Epithelial cell of proximal tubule (primary cell): Measurements from ENCODE around the gene USP15. TPM values are rescaled to one million over a fixed set of nuclear protein-coding genes. Genes with fewer than 3 reads are reported as not detected.

Source experiments
- DNase-seq: peaks from one replicate; pipeline ENCODE4 v3.0.0-alpha.2; 2011; ENCODE audit warnings: low read depth
- H3K4me3 ChIP-seq: 2 replicates; pipeline ENCODE4 v1.5.1; 2011; ENCODE audit warnings: low read depth, mild to moderate bottlenecking, low read length
- total RNA-seq: library from RNA; depleted of rRNA; stranded (reverse); fragments of >200 nt; gene quantifications from 2 replicates; pipeline ENCODE4 v1.2.3, GENCODE V29; 2015
- TF ChIP-seq, protein P1 (sequence below): conservative IDR thresholded peaks from 2 replicates; pipeline ENCODE4 v1.5.1; 2012; ENCODE audit warnings: low read depth, mild to moderate bottlenecking, low read length

The USP15 gene
- total RNA-seq, 1 donor from 2014 or later = 27.6 TPM

DNA sequence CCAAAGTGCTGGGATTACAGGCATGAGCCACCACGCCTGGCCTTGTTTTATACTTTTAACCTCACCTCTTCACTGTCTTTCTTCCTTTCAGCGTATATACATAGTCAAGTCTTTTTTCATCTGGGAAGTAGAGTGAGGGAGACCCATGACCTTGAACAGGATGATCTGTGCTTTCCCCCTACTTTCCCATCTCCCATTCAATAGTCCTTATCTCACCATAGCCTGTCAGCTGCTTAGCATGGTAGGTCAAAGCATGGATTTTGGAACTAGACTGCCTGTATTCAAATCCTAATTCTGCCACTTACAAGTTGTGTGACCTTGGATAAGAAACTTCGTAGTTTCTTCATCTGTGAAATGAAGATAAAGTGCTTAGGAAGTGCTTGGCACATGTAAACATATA, 110.0 kb downstream of the USP15 start:
- TF ChIP-seq, protein P1, sequence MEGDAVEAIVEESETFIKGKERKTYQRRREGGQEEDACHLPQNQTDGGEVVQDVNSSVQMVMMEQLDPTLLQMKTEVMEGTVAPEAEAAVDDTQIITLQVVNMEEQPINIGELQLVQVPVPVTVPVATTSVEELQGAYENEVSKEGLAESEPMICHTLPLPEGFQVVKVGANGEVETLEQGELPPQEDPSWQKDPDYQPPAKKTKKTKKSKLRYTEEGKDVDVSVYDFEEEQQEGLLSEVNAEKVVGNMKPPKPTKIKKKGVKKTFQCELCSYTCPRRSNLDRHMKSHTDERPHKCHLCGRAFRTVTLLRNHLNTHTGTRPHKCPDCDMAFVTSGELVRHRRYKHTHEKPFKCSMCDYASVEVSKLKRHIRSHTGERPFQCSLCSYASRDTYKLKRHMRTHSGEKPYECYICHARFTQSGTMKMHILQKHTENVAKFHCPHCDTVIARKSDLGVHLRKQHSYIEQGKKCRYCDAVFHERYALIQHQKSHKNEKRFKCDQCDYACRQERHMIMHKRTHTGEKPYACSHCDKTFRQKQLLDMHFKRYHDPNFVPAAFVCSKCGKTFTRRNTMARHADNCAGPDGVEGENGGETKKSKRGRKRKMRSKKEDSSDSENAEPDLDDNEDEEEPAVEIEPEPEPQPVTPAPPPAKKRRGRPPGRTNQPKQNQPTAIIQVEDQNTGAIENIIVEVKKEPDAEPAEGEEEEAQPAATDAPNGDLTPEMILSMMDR = no peak
- H3K4me3 ChIP-seq = no peak overlapping the region
- DNase-seq = no peak

DNA sequence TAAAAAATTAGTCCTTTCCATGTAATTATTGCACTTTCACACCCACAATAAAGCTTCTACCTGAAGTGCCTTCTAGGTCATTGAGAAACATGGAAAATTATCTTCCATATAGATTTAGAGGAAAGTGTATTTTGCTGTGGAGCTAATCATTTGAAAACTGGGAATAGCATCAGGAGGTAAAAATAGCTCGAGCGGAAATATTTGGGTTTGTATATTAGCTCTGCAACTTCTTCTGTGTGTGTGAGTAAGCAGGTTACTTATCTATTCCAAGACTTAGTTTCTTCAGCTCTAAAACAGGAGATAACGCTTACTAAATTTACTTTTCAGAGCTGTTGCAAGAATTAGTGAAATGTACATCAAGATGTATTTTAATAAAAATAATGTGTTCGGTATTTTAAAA, 111.5 kb downstream of the USP15 start:
- no peak for DNase-seq
- H3K4me3 ChIP-seq = no peak overlapping the region
- TF ChIP-seq, protein P1 = no peak

DNA sequence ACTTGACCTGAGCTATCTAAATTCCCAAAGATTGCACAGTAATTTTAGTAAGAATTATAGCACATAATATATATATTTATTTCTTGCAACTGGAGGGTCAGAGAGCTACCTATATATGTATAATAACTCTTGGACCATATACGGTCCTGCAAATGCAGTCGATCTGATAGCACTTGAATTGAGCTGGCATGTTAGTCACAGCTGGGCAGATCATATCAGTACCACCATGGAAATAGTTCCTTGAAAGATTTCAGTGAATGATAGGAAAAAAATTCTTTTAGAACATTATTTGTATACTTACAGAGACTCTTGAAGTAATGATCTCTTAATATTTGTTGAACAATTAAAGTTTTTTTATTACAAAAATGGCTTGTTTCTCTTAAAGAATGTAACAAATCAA, 111.9 kb downstream of the USP15 start:
- H3K4me3 ChIP-seq = no peak overlapping the region
- DNase-seq = no peak
- TF ChIP-seq, protein P1 = no peak

- TF ChIP-seq, protein P1 = no peak
- no peak for DNase-seq
- no peak overlapping the region for H3K4me3 ChIP-seq
These were observed 112.6 kb downstream of the USP15 start for GRCh38 chr12:62372825-62373224.

- DNase-seq = no peak
- no peak overlapping the region for H3K4me3 ChIP-seq
- TF ChIP-seq, protein P1 = no peak
These were observed 115.4 kb downstream of the USP15 start for GRCh38 chr12:62375603-62376002.

- no peak for DNase-seq
- no peak overlapping the region for H3K4me3 ChIP-seq
- TF ChIP-seq, protein P1 = no peak
These were observed 119.0 kb downstream of the USP15 start for GRCh38 chr12:62379026-62379722.

GRCh38 chr12:62379723-62380045, 119.5 kb downstream of the USP15 start:
- TF ChIP-seq, protein P1 = no peak
- H3K4me3 ChIP-seq = no peak overlapping the region
- no peak for DNase-seq
